ENCODE measurements around the gene OPA3. TPM values are rescaled to one million over a fixed set of nuclear protein-coding genes. Genes with fewer than 3 reads are reported as not detected.
"Not testable (repeated sequence)": the region's sequence is repeated elsewhere in the genome, so short reads cannot be mapped to it uniquely, and the experiment has no call there.

Gene OPA3
- total RNA-seq, 2 donors from 2014 or later: 7.2 to 14.5 TPM

GRCh38 chr19:45623984-45624383 is 39.4 kb upstream of the OPA3 start:
- no peaks in the 10 kb centered on the region for H3K4me1 ChIP-seq (replicated peaks)
- no peaks in the 10 kb centered on the region for H3K9me3 ChIP-seq
- no peak overlapping the region for H3K27ac ChIP-seq
- H3K36me3 ChIP-seq: peaks cover 0 to 4% of the 10 kb centered on the region in 2 donors
- no peaks in the 10 kb centered on the region for H3K27me3 ChIP-seq (replicated peaks; ENCODE audit: insufficient read depth)
- intact Hi-C loops (cut with DNase I): no loop called here
- 94% methylated on average over 1 of the region's 1 CpG for WGBS
- TF ChIP-seq CTCF (IDR thresholded peaks at IDR 0.05): no peak
- no peak for TF ChIP-seq POLR2AphosphoS5 (IDR thresholded peaks at IDR 0.05)
- TF ChIP-seq POLR2A (IDR thresholded peaks at IDR 0.05): no peak
- H3K4me3 ChIP-seq: no peak overlapping the region
- no peak for DNase-seq (ENCODE audit: low spot score)

GRCh38 chr19:45621976-45622503 is 37.4 kb upstream of the OPA3 start:
- Histone ChIP-seq H3K9me3 (no peaks in the 10 kb centered on the region), H3K27ac (no peak overlapping the region), H3K27me3 (replicated peaks; ENCODE audit: insufficient read depth) (no peaks in the 10 kb centered on the region), H3K4me3 (no peak overlapping the region), H3K36me3 (peaks cover 0 to 4% of the 10 kb centered on the region in 2 donors), H3K4me1 (replicated peaks) (no peaks in the 10 kb centered on the region)
- intact Hi-C loops (cut with DNase I): no loop called here
- WGBS: 91% methylated on average over 6 of the region's 6 CpGs
- TF ChIP-seq POLR2AphosphoS5 (IDR thresholded peaks at IDR 0.05) (no peak), CTCF (IDR thresholded peaks at IDR 0.05) (no peak), POLR2A (IDR thresholded peaks at IDR 0.05) (no peak)
- no peak for DNase-seq (ENCODE audit: low spot score)

- 93% methylated on average over 17 of the region's 17 CpGs for WGBS
- TF ChIP-seq POLR2AphosphoS5 (IDR thresholded peaks at IDR 0.05) (no peak), CTCF (IDR thresholded peaks at IDR 0.05) (no peak), POLR2A (IDR thresholded peaks at IDR 0.05) (no peak)
- no peak for DNase-seq (ENCODE audit: low spot score)
- intact Hi-C loops (cut with DNase I): no loop called here
- H3K27ac ChIP-seq: no peak overlapping the region
- H3K36me3 ChIP-seq: peaks cover 0 to 4% of the 10 kb centered on the region in 2 donors
- no peaks in the 10 kb centered on the region for H3K27me3 ChIP-seq (replicated peaks; ENCODE audit: insufficient read depth)
- H3K4me1 ChIP-seq (replicated peaks): no peaks in the 10 kb centered on the region
- no peaks in the 10 kb centered on the region for H3K9me3 ChIP-seq
- H3K4me3 ChIP-seq: no peak overlapping the region
Observed at GRCh38 chr19:45621389-45621788, 36.8 kb upstream of the OPA3 start.

GRCh38 chr19:45616704-45617017 is 32.1 kb upstream of the OPA3 start:
- WGBS: 81% methylated on average over 10 of the region's 10 CpGs
- Histone ChIP-seq H3K27me3 (replicated peaks; ENCODE audit: insufficient read depth) (no peaks in the 10 kb centered on the region), H3K36me3 (peaks cover 0 to 4% of the 10 kb centered on the region in 2 donors), H3K27ac (no peak overlapping the region), H3K9me3 (no peaks in the 10 kb centered on the region), H3K4me1 (replicated peaks) (peaks cover 6% of the 10 kb centered on the region), H3K4me3 (no peak overlapping the region)
- DNase-seq (ENCODE audit: low spot score): no peak
- intact Hi-C loops (cut with DNase I): no loop called here
- no peak for TF ChIP-seq CTCF (IDR thresholded peaks at IDR 0.05)
- no peak for TF ChIP-seq POLR2AphosphoS5 (IDR thresholded peaks at IDR 0.05)

- peak; percentile 69 for DNase-seq (ENCODE audit: low spot score)
- H3K27me3 ChIP-seq (replicated peaks; ENCODE audit: insufficient read depth): no peaks in the 10 kb centered on the region
- TF ChIP-seq CTCF (IDR thresholded peaks at IDR 0.05) (no peak), POLR2AphosphoS5 (IDR thresholded peaks at IDR 0.05) (peak; percentile 48), POLR2A (IDR thresholded peaks at IDR 0.05) (peak; percentile 32)
- H3K27ac ChIP-seq: peak overlapping the region in 1 of 2 donors; percentile 66
- H3K4me1 ChIP-seq (replicated peaks): peaks cover 6% of the 10 kb centered on the region
- no peaks in the 10 kb centered on the region for H3K9me3 ChIP-seq
- intact Hi-C loops (cut with DNase I): no loop called here
- WGBS: 44% methylated on average over 37 of the region's 37 CpGs
- no peak overlapping the region for H3K4me3 ChIP-seq
- peaks cover 0 to 4% of the 10 kb centered on the region in 2 donors for H3K36me3 ChIP-seq
Observed at GRCh38 chr19:45615795-45616703, 31.4 kb upstream of the OPA3 start.

GRCh38 chr19:45615056-45615455 is 30.5 kb upstream of the OPA3 start:
- H3K4me1 ChIP-seq (replicated peaks); H3K27me3 ChIP-seq (replicated peaks; ENCODE audit: insufficient read depth); DNase-seq (ENCODE audit: low spot score); H3K4me3 ChIP-seq; H3K9me3 ChIP-seq; H3K27ac ChIP-seq; H3K36me3 ChIP-seq; intact Hi-C loops (cut with DNase I): not testable (repeated sequence)
- 90% methylated on average over 9 of the region's 9 CpGs for WGBS
